ENCODE results near the gene EFCAB5.
"Not testable (repeated sequence)": the region's sequence is repeated elsewhere in the genome, so short reads cannot be mapped to it uniquely, and the experiment has no call there.

Gene EFCAB5

GRCh38 chr17:29935909-29936308 lies 5.5 kb upstream of the EFCAB5 start:
- not testable (repeated sequence) for DNase-seq (ENCODE audit: low read depth)

GRCh38 chr17:29936724-29937123 lies 4.7 kb upstream of the EFCAB5 start:
- DNase-seq (ENCODE audit: low read depth) = no peak

DNA sequence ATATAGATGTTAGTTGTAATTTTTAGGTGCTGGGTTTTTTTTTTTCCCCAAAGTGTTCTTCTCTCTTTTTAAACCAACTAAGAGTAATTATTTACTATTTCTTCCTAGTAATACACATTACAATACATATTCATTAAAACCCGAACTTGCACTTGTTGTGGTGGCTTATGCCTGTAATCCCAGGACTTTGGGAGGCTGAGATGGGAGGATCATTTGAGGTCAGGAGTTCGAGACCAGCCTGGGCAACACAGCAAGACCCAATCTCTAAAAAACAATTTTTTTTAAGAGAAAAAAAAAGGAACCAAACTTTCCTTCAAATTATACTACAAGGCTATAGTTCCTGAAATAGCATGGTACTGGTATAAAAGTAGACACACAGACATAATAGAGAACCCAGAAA lies 3.8 kb downstream of the EFCAB5 start:
- no peak for DNase-seq (ENCODE audit: low read depth)

- no peak for DNase-seq (ENCODE audit: low read depth)
Measured at GRCh38 chr17:29948448-29949215, 7.2 kb downstream of the EFCAB5 start.

DNA sequence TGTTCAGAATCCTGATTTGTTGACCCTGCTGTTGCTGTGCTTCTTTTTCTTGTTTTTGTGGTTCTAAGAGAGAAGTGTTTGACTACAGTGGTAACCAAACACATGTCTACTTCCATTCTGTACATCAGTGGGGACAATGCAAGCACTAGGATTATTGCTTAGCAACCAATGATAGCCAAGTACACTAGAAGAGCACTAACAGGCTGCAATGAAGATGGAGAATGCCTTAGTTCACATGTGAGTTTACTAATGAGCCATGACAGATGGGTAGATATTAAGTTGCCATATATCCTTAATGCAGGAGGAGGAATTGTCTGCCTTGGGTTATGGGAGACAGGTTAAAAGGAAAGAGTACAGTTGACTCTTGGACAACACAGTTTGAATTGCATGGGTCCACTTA lies 8.3 kb downstream of the EFCAB5 start:
- no peak for DNase-seq (ENCODE audit: low read depth)

- DNase-seq (ENCODE audit: low read depth) = no peak
Measured at GRCh38 chr17:29954405-29954804, 13.0 kb downstream of the EFCAB5 start.

- DNase-seq (ENCODE audit: low read depth) = no peak
Measured at GRCh38 chr17:29956225-29956624, 14.8 kb downstream of the EFCAB5 start.

- not testable (repeated sequence) for DNase-seq (ENCODE audit: low read depth)
Measured at GRCh38 chr17:29957488-29957887, 16.1 kb downstream of the EFCAB5 start.

- DNase-seq (ENCODE audit: low read depth) = no peak
Measured at GRCh38 chr17:29958947-29959657, 17.7 kb downstream of the EFCAB5 start.

DNA sequence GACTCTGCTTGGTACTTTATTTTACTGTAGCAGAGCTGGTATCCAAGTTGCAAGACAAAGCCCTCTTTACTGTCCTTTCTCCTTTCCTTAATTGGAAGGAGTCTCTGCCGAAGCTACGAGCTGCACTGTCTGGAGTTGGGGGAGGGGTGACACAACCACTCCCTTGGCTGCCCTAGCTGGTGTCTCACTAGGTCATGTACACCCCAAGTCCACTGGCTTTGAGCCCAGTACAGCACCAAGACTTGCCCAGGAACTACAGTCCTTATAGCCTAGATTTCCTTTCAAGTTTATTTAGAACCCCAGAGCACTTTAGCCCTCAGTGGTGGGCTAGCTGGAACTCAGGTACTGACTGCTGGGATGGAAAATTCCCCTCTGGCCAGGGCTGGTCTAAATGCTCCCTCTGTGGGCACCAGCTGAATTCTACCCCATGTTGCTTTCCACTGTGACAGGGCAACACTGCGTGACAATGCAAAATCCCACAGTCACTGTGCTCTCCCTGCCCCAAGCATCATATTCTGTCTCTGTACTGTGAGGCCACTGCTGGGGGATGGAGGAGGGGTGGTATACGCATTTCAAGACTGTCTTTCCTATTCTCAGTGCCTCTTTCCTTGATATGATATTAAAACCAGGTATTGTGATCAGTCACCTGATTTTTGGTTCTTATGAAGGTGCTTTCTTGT lies 18.4 kb downstream of the EFCAB5 start:
- no peak for DNase-seq (ENCODE audit: low read depth)

GRCh38 chr17:29962656-29963055 lies 21.2 kb downstream of the EFCAB5 start:
- DNase-seq (ENCODE audit: low read depth) = no peak

DNA sequence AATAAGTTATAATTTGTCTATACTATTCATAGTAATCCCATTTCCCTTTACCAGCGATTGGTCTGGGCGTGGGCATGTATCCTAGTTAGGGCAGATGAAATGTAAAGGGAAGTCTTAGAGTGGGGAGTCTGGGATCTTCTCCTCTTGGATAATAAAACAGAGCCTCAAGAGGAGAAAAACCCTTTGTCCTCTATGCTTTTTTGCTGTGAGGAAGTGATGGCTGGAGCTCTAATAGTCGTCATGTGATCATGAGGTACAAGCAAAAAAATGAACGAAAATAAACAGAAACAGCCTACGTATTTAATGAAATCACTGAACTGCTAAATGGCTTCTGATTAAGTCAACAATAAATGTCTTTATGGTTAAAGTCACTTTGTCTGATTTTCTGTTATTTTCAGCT lies 26.8 kb downstream of the EFCAB5 start:
- DNase-seq (ENCODE audit: low read depth) = no peak

- no peak for DNase-seq (ENCODE audit: low read depth)
Measured at GRCh38 chr17:29972277-29972676, 30.8 kb downstream of the EFCAB5 start.

DNA sequence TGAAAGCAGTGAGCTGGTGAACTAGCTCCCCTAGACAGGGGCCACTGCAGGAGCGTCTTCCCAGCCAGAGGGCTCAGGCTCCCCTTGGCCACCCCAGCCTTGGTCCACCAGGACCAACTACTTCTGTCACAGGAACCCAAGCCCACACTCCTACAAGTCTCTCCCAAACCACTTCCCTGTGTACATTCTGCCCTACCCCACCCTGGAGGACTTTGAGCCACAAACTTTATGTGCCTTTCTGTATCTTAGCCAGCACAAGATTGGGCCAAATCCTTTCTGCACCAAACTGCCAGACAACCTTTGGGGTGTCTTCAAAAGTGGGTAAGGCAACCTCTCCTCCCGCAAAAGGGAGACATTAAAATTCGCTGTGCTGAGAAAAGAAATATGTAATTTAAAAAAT lies 31.6 kb downstream of the EFCAB5 start:
- DNase-seq (ENCODE audit: low read depth) = no peak

GRCh38 chr17:29977836-29978235 lies 36.4 kb downstream of the EFCAB5 start:
- peak; percentile 88 for DNase-seq (ENCODE audit: low read depth)

DNA sequence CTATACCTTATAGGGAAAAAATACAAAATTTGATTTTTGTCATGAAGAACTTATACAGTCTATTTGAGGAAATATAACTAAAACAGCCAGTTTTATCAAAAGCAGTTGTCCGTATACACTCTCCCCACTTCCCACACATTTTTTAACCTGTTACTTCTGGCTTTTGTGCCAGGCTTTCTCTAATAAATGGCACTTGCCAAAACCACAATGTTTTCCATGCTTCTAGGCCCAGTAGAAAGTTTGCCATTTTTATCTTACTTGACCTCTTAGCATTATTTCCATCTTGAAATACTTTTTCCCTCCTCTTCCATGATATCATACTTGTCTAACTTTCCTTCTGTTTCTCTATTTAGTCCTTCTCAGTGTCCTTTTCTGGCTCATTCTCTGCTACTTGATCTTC lies 38.8 kb downstream of the EFCAB5 start:
- peak; percentile 4 for DNase-seq (ENCODE audit: low read depth)

DNA sequence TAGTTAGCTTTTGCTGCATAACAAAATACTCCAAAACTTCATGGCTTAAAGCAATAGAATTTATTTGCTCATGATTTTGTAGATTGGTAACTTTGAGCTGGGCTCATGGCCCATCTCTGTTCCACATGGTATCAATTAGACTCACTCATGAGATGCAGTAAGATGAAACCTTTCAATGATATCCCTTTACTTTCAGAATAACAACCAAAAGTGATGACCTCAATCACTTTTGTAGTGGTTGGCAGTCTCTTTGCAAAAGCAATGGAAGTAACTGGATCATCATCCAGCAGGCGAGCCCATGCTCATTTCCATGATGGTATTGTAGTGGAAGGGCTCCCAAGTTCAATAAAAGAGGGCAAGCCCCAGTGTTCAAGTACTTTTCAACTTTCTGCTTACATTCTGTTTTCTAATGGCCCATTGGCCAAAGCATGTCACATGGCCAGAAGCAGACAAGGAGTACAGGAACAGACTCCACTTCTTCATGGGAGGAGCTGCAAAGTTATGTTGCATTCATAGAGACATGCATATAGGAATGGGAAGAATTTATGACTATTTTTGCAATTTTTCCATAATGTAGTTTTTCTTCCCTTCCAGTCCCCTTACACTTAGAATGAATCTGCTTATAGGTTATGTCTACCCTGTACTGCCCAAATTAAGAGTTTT lies 41.7 kb downstream of the EFCAB5 start:
- peak; percentile 84 for DNase-seq (ENCODE audit: low read depth)

DNA sequence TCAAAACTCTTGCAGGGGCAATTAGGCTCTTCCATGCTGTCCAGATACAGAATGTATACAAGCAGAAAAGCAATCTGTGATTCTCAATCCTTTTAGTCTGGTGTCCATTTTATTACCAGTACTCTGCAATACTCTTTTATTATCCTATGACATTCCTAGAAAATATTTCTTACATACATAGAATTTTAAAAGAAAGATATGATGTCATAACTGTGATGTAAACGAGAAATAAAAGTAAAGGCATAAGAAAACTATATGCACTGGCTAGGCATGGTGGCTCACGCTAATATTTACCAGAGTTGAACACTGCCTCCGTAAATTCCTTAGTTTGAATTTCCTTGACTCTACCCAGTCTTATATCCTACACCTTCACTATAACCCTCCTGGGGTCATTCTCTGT lies 55.0 kb downstream of the EFCAB5 start:
- DNase-seq (ENCODE audit: low read depth) = no peak

DNA sequence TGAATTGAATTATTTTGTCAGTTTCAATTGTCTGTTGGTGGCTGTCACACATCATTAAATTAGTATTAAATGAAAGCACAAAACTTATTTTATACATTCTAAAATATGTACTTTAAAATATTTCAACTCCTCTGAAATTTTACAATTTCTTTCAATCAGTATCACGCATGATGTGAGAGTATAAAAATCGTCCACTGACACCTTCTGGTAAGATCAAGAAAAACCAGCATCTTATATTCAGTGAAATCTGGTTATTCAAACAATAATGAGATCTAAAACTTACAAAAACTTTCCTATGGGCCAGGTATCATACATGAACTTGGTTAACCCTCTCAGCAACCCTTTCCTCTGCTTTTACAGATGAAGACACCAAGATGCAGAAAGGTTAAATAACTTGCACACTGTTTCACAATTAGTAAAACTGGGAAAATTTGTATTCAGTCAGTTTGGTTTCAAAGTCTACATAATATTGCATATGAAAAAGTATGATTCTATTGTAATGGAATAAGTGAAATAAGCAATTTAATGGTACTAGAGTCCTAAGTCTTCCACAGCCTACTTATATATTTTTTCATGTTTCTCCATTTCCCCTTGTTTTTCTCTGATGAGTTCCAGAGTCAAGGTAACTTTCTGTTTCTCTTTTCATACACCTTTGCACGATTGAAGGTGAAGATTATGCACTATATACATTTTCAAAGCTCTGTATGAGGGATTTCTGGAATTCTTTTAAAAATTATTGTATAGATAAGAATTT lies 58.7 kb downstream of the EFCAB5 start:
- peak; percentile 22 for DNase-seq (ENCODE audit: low read depth)

DNA sequence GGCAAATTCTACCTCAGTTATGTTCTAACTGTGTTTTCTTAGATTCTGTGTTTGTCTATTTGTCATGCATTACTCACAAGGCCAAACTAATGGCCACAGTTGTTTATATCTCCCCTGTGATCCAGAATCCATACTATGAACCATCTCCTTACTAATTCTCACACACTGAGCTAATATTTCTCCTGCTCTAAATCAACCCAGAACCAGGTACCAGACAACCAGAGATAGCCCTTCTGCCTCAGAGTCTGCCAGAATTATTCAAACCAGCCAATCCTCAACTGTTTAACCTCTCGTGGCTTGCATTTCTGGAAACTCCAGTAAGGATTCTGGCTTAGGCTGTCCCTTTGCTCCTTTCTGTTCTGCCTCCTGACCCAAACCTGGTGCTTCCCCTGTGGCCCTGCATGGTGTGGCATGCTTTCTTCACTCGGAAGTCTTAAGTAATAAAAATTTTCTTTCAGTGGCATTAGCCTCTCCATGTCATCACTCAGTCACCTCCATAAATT lies 59.4 kb downstream of the EFCAB5 start:
- no peak for DNase-seq (ENCODE audit: low read depth)

DNA sequence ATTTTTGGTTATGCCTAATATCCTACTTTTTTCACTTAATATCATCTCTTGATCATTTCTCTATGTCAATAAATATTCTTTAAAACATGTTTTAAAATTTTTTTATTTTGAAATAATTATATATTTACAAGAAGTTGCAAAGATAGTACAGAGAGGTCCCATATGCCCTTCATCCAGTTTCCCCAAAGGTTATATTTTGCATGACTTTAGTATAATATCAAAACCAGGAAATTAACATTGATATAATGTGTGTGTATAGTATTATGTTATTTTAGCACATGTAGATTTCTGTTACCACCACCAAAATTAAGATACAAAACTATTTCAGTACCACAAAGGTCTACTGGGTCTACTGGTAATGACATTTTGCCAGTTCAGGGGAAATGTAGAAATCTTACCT lies 60.7 kb downstream of the EFCAB5 start:
- no peak for DNase-seq (ENCODE audit: low read depth)
